HepG2 (cell line): ENCODE data around the gene STEAP3. TPM values are rescaled to one million over a fixed set of nuclear protein-coding genes. Genes with fewer than 3 reads are reported as not detected.

ENCODE experiments used
- ATAC-seq: fragments of 200-7000 bp; cut with Tn5 transposase; 3 replicates; pipeline ENCODE4 v1.9.1; 2020; ENCODE audit warnings: mild to moderate bottlenecking, moderate library complexity
- BruUV-seq: library from RNA; stranded (reverse); fragments of 400-500 nt; replicated peaks from 2 replicates; lab custom pipeline; 2021; lab: Mats Ljungman, UMichigan
- CTCF ChIA-PET: fragments of 300-600 bp; formaldehyde crosslinking; extraction: SDS; loops from one replicate; lab custom pipeline; 2021; ENCODE audit warnings: low total read pairs, inconsistent platforms, low intra/inter-chr PET ratio; lab: Yijun Ruan, JAX
- POLR2A ChIA-PET: fragments of 350-600 bp; sonication (Branson Sonifier 250); formaldehyde crosslinking; loops from one replicate; lab custom pipeline; 2020; ENCODE audit warnings: antibody characterized with exemption, inconsistent platforms; lab: Yijun Ruan, JAX
- DNase-seq: peaks from one replicate; pipeline ENCODE4 v3.0.0-alpha.2; 2015; ENCODE audit warnings: low spot score
- FAIRE-seq: peaks from 3 replicates; lab custom pipeline; 2011; peaks lifted over from hg19 to GRCh38; lab: Jason Lieb, UNC
- H2AFZ ChIP-seq: one replicate; pipeline ENCODE4 v1.6.1; 2011; ENCODE audit warnings: low read length, inconsistent platforms
- H3K27ac ChIP-seq: fragments of 300-600 bp; 3 replicates; pipeline ENCODE4 v1.8.0; 2011; ENCODE audit warnings: mixed run types, mild to moderate bottlenecking, mixed read lengths, low read length, inconsistent platforms; ENCODE audit not compliant: insufficient read depth; ENCODE audit errors: extremely low read length
- H3K27me3 ChIP-seq, 2 experiments: fragments of 200-600 bp in 1 of 2; 2 replicates in 1 of 2; 3 replicates in 1 of 2; pipeline versions ENCODE4 v1.6.0 to v1.8.0; 2011; ENCODE audit warnings: low read length in 2 of 2, mild to moderate bottlenecking in 2 of 2, moderate library complexity in 2 of 2, inconsistent platforms in 1 of 2; ENCODE audit not compliant: insufficient read depth in 2 of 2, control insufficient read depth in 1 of 2
- H3K36me3 ChIP-seq, 2 experiments: fragments of 200-600 bp in 1 of 2; replicated peaks in 1 of 2; 2 replicates in 1 of 2; 3 replicates in 1 of 2; pipeline versions ENCODE4 v1.5.1 to v1.8.0; 2011; ENCODE audit warnings: low read length in 2 of 2, inconsistent platforms in 1 of 2; ENCODE audit not compliant: insufficient read depth in 2 of 2, control insufficient read depth in 1 of 2
- H3K4me1 ChIP-seq: 2 replicates; pipeline ENCODE4 v1.5.1; 2012; ENCODE audit warnings: low read length, inconsistent platforms; ENCODE audit not compliant: insufficient read depth
- H3K4me2 ChIP-seq: 2 replicates; pipeline ENCODE4 v1.6.0; 2011; ENCODE audit warnings: low read depth, low read length, inconsistent platforms
- H3K4me3 ChIP-seq, 3 experiments: fragments of 200-600 bp in 1 of 3; sonication (generic), shearing (Covaris generic) in 1 of 3; replicated peaks in 1 of 3; 2 replicates each; pipeline ENCODE4 v1.5.1; 2011 to 2016; ENCODE audit warnings: low read length in 3 of 3, inconsistent platforms in 2 of 3, low read depth in 2 of 3, mild to moderate bottlenecking in 2 of 3, control low read depth in 1 of 3, mixed read lengths in 1 of 3; ENCODE audit not compliant: insufficient read depth in 1 of 3
- H3K79me2 ChIP-seq: one replicate; pipeline ENCODE4 v1.6.1; 2011; ENCODE audit warnings: low read length, inconsistent platforms; ENCODE audit not compliant: insufficient read depth
- H3K9ac ChIP-seq: 2 replicates; pipeline ENCODE4 v1.6.0; 2011; ENCODE audit warnings: mild to moderate bottlenecking, low read depth, low read length, inconsistent platforms; ENCODE audit not compliant: insufficient read depth
- H3K9me3 ChIP-seq: 2 replicates; pipeline ENCODE4 v1.5.1; 2012; ENCODE audit warnings: mild to moderate bottlenecking, low read length
- H4K20me1 ChIP-seq: 2 replicates; pipeline ENCODE4 v1.6.0; 2011; ENCODE audit warnings: inconsistent platforms, mild to moderate bottlenecking, low read length, moderate library complexity; ENCODE audit not compliant: insufficient read depth
- BHLHE40 ChIP-seq: IDR thresholded peaks from 2 replicates; pipeline ENCODE4 v1.6.1; 2011; ENCODE audit warnings: low read length, improper control_type of control experiment
- HNRNPLL ChIP-seq: fragments of 200-400 bp; formaldehyde crosslinking; IDR thresholded peaks from 2 replicates; pipeline ENCODE4 v1.6.1; 2017; ENCODE audit warnings: mild to moderate bottlenecking, low read depth, low read length; ENCODE audit not compliant: poor library complexity, severe bottlenecking
- IRX3 ChIP-seq: sonication (generic); formaldehyde crosslinking; IDR thresholded peaks from 2 replicates; pipeline ENCODE4 v1.8.1; 2023; ENCODE audit warnings: mild to moderate bottlenecking, low read depth, missing genetic modification reagents, borderline replicate concordance
- JARID2 ChIP-seq: sonication (generic); formaldehyde crosslinking; IDR thresholded peaks from 2 replicates; pipeline ENCODE4 v1.8.1; 2023; ENCODE audit warnings: missing genetic modification reagents, inconsistent platforms; ENCODE audit not compliant: insufficient replicate concordance
- TOE1 ChIP-seq: sonication (generic); formaldehyde crosslinking; IDR thresholded peaks from 2 replicates; pipeline ENCODE4 v1.4.0; 2020; ENCODE audit warnings: mild to moderate bottlenecking, missing genetic modification reagents
- ZNF367 ChIP-seq: sonication (generic); formaldehyde crosslinking; IDR thresholded peaks from 2 replicates; pipeline ENCODE4 v1.4.0; 2020; ENCODE audit warnings: missing genetic modification reagents, borderline replicate concordance
- WGBS: methylation state at CpG from one replicate; pipeline ENCODE4 v1.1.6; 2017; ENCODE audit warnings: low lambda C conversion rate; 5-methylcytosine and 5-hydroxymethylcytosine counted together
- in situ Hi-C: cut with HindIII; loops from 2 replicates; pipeline ENCODE4 v1.10.0; 2017; ENCODE audit warnings: low pct_unique_long_range_greater_than_20kb; ENCODE audit not compliant: extremely low pct_ligation_motif_present
- intact Hi-C: fragments of 100-400 bp; cut with micrococcal nuclease; formaldehyde crosslinking; loops from one replicate; pipeline ENCODE4 v1.10.0; 2022; ENCODE audit not compliant: unreplicated experiment
- polyA plus RNA-seq, 8 experiments: library from polyadenylated mRNA; depleted of rRNA in 3 of 8; stranded (reverse) in 7 of 8; unstranded in 1 of 8; fragments of >200 nt; fragmentation: Illumina TruSeq in 4 of 8; extraction: Trizol in 4 of 8; gene quantifications; 2 replicates each; pipeline versions ENCODE4 v1.2.1 to v1.2.3, GENCODE V29; 2011 to 2016; ENCODE audit warnings: low read depth in 4 of 8, missing spikeins in 1 of 8, mixed read lengths in 1 of 8; ENCODE audit not compliant: insufficient read depth in 1 of 8
- total RNA-seq, 5 experiments: library from RNA; depleted of rRNA; stranded (reverse); fragments of >200 nt; fragmentation: Illumina TruSeq; extraction: Trizol; gene quantifications; 2 replicates each; pipeline ENCODE4 v1.2.3, GENCODE V29; 2016; ENCODE audit warnings: low read depth in 1 of 5

STEAP3 gene
- total and polyA plus RNA-seq, 2 of the 13 experiments (the other 11 are each of a cell fraction or from before 2014, with no cell fraction given) = 7.3 to 21.1 TPM

GRCh38 chr2:119283873-119284331 is 60.3 kb downstream of the STEAP3 start:
- Histone ChIP-seq H3K27me3 (peaks cover 0 to 21% of the 10 kb centered on the region in 2 experiments; a peak in 4 of 5 replicates), H3K9ac (no peak overlapping the region), H3K36me3 (no peaks in the 10 kb centered on the region), H3K4me3 (no peak overlapping the region), H4K20me1 (no peaks in the 10 kb centered on the region), H2AFZ (no peak overlapping the region), H3K27ac (no peak overlapping the region), H3K9me3 (no peaks in the 10 kb centered on the region), H3K4me2 (no peak overlapping the region), H3K4me1 (no peaks in the 10 kb centered on the region), H3K79me2 (no peaks in the 10 kb centered on the region)
- POLR2A ChIA-PET = interaction anchor here (1.1 kb wide), 1 partner anchor 61 kb away, joined by 3 read pairs; the partner anchor contains the start of gene STEAP3
- FAIRE-seq (no peak), DNase-seq (no peak), ATAC-seq (no peak)
- BruUV-seq = no TSS peak
- intact Hi-C loops (no loop called here), in situ Hi-C loops (loop anchor here (10.0 kb wide), 1 partner anchor 269 kb away; no protein-coding TSS in a partner anchor)
- CTCF ChIA-PET = no interaction called here
- 43% methylated on average over 10 of the region's 10 CpGs for WGBS
- TF ChIP-seq ZNF367 (CRISPR knock-in tag) (no peak), HNRNPLL (no peak)

GRCh38 chr2:119286661-119287060 is 63.0 kb downstream of the STEAP3 start:
- H3K27ac ChIP-seq = no peak overlapping the region
- H4K20me1 ChIP-seq = no peaks in the 10 kb centered on the region
- no peak overlapping the region for H2AFZ ChIP-seq
- FAIRE-seq (no peak), ATAC-seq (no peak), DNase-seq (no peak)
- 40% methylated on average over 8 of the region's 8 CpGs for WGBS
- H3K4me3 ChIP-seq = no peak overlapping the region
- no peak overlapping the region for H3K9ac ChIP-seq
- ChIA-PET POLR2A (no interaction called here), CTCF (no interaction called here)
- in situ Hi-C loops = loop anchor here (10.0 kb wide), 1 partner anchor 272 kb away; no protein-coding TSS in a partner anchor
- intact Hi-C loops = no loop called here
- no peak overlapping the region for H3K4me2 ChIP-seq
- H3K4me1 ChIP-seq = peaks cover 9% of the 10 kb centered on the region
- no TSS peak for BruUV-seq
- H3K9me3 ChIP-seq = no peaks in the 10 kb centered on the region
- peaks cover 0 to 20% of the 10 kb centered on the region in 2 experiments; a peak in 4 of 5 replicates for H3K27me3 ChIP-seq
- H3K79me2 ChIP-seq = no peaks in the 10 kb centered on the region
- no peak for TF ChIP-seq TOE1 (CRISPR knock-in tag)
- TF ChIP-seq BHLHE40 = no peak
- TF ChIP-seq JARID2 (CRISPR knock-in tag) = no peak
- no peak for TF ChIP-seq IRX3 (CRISPR knock-in tag)
- H3K36me3 ChIP-seq = no peaks in the 10 kb centered on the region
